SW 1271 (cell line): ENCODE measurements around the gene KIF2C.
"Not testable (repeated sequence)": the region's sequence is repeated elsewhere in the genome, so short reads cannot be mapped to it uniquely, and the experiment has no call there.

Experiments used
- DNase-seq, 2 experiments: peaks; one replicate each; lab custom pipeline; 2025; lab: John Stamatoyannopoulos, UW

Gene KIF2C

GRCh38 chr1:44719318-44719717 is 20.3 kb upstream of the KIF2C start:
- no peak for DNase-seq

DNA sequence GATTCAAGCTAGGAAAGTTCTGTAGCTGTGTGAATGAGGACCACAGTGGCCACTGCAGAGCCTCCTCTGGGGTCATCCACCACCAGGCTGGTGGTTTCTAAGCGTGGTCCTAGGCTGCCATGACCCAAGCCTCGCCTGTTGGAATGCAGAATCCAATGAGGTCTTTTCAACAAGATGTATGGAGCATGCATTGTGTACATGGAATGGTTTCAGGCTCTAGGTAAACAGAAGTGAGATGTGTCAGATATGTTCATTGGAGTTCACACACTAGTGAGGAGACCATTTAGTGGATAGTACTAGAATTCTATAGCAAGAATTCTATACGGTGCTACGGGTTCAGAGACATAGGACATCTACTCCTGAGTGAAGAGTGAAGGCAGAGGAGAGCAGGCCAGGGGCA is 19.4 kb upstream of the KIF2C start:
- no peak for DNase-seq

GRCh38 chr1:44721485-44722361 is 17.9 kb upstream of the KIF2C start:
- no peak for DNase-seq

- DNase-seq: no peak
These were observed 16.6 kb upstream of the KIF2C start for GRCh38 chr1:44723064-44723463.

GRCh38 chr1:44723496-44724295 is 15.9 kb upstream of the KIF2C start:
- DNase-seq: no peak

DNA sequence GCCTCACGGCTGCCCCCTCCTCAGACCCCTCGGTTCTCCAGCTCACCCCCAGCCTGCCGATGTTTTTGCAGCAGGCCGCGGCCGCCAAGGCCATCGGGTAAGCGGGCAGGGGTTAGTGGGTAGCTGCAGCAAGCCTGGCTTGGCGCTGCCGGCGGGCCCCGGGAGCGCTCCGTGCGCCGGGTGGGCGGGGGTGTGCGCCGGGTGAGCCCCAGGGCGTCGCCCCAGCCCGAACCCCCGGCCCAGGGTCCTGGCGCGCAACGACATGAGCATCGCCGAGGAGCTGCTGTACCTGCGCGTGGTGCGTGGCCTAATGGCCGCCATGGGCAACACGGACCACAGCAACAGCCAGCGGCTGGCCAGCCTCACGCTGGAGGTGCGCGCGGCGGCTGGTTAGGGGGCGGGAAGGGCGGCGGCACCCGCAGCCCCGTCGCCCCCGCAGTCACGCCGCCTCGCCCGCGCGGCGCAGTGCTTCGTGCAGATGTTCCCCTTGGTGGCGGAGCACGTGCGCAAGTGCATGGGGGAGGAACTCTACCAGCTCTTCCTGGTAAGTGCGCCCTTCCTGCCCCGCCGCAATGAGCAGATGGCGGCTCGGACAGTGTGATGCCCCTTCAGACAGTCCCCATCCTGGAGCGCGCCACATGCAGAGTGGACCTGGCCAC is 15.2 kb upstream of the KIF2C start:
- no peak for DNase-seq

GRCh38 chr1:44724955-44725698 is 14.5 kb upstream of the KIF2C start:
- no peak for DNase-seq

DNA sequence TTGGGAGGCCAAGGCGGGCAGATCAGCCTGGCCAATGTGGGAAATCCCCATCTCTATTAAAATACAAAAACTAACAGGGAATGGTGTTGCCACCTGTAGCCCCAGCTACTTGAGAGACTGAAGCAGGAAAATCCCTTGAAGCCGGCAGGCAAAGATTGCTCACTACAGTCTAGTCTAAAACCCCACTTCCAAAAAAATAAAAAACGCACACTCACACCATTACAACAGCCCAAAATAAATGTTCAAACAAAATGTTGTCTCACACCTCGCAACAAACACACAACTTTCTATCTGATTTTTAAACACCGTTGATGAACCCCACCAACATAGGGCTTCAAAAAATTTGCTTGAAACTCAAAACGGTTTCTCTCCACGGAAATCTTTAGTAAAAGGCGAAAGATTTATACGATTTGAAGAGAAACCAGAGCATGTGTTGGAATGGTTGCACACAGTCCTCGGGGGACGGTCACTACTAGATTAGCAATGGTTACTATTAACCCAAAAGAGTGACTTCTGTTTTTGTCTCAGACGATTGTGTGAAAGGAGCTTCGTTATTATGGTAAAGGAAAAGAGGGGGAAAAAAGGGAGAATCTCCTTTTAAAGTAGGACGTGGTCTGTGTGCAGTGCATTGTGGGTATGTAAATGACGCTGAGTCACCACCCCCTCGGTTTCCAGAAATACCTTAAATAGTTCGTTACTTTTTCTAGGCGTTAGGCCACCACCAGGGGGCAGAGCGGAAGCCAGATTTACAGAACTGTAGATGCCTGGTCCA is 8.7 kb upstream of the KIF2C start, which contains the start of gene RNU5D-1:
Gene RNU5D-1, minus strand, starts transcription at position 430 of the 772 bp plus-strand sequence.
- peak; percentile 82 to 94 for DNase-seq

- no peak for DNase-seq
These were observed 6.3 kb upstream of the KIF2C start for GRCh38 chr1:44733365-44733764.

DNA sequence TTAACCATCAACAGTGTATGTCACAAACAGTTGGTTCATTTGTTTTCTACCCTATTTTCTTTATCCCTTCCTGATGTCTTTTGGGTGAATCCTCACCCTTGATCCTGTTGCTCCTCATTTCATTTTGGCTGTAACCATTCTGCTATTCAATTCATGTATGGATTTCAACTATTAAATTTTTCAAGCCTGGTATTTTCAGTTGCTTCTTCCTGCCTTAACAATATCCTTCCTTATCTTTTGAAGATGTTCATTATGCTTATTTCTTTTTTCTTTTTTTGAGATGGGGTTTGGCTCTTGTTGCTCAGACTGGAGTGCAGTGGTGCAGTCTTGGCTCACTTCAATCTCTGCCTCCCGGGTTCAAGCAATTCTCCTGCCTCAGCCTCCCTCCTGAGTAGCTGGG is 5.9 kb upstream of the KIF2C start:
- no peak for DNase-seq

DNA sequence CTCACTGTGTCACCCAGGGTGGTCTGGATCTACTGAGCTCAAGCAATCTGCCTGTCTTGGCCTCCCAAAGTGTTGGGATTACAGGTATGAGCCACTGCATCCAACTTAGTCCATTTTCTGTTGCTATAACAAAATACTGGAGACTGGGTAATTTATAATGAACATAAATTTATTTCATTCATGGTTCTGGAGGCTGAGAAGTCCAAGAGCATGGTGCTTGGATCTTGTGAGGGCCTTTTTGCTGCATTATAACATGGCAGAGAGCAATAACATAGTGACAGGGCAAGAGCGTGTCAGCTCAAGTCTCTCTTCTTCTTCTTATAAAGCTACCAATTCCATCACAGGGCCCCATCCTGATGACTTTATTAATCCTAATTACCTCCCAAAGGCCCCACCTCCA is 3.6 kb upstream of the KIF2C start:
- DNase-seq: no peak

DNA sequence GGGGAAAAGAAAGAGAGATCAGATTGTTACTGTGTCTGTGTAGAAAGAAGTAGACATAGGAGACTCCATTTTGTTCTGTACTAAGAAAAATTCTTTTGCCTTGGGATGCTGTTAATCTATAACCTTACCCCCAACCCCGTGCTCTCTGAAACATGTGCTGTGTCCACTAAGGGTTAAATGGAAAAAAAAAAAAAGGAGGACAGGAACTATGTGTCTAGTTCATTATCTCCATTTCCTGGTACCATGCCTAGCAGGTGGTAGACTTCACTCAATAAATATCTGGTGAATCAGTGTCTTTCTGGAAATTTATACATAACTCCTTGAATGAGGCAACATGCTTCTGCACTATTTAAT is 707 bp upstream of the KIF2C start:
- not testable (repeated sequence) for DNase-seq

DNA sequence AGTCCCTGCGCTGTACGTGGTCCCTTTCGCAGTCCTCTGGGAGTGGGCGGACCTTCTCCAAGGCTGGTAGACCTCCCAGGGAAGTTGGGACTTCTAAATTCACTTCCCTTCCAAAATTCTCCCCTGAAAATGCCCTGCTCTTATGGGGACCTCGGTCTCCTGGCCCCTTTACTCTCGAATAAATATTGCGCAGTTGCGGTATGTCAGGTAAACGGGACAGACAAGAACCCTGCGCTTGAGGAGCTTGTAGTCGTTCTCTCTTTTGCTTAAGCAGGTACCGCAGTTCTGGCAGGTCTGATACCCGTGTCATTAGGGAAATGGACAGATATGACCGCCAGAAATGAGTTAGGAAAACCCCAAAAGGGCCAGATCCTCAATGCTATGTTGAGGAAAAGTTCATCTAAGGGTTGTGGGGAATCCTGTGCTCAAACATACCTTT is 561 bp downstream of the KIF2C start:
- no peak for DNase-seq

GRCh38 chr1:44743211-44743610 is 3.6 kb downstream of the KIF2C start:
- no peak for DNase-seq

DNA sequence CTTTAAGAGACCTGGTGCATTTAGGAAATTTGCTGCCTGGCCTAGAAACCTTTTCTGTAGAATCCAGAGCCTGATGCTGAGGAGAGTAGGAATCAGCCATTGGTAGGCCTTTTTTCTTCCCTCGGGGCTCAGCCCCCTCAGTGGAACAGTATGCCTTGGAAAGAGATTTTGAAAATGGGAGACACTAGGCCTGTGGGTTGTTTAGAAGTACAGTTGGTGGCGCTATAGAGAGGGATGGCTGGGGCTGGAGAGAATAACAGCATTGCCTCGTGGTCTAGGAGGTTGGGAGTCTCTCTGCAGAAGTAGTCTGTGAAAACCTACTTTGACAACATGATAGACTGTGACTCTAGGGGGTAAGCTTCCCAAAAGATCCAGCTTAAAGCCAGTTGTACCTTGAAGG is 8.2 kb downstream of the KIF2C start:
- DNase-seq: no peak

DNA sequence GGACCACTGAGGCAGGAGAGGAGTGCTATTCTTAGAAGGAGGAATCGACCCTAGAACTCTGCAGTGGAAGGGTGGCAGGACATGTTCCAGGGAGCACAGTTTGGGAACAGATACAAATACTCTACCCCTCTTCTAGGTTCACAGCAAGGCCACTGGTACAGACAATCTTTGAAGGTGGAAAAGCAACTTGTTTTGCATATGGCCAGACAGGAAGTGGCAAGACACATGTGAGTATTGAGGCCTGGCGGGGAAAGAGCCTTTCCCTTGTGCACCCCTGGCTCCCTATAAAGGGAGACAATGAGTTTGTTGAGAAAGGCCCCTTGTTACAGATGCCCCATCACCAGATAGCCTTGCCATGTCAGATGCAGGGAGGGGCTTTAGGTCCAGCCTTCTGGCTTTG is 17.8 kb downstream of the KIF2C start:
- no peak for DNase-seq

DNA sequence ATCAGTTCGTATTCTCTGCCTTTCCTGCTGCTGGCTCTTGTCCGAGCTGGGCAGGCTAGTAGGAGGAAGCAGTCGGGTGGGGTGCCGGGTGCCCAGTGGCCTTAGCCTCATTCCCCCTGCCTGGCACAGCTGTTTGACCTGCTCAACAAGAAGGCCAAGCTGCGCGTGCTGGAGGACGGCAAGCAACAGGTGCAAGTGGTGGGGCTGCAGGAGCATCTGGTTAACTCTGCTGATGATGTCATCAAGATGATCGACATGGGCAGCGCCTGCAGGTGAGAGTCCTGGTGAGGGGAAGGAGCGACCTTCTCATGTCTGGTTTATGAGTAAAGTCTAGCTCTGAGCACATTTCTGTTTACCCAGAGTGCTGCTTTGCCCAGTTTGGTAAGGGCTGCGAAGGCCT is 19.4 kb downstream of the KIF2C start:
- DNase-seq: no peak

DNA sequence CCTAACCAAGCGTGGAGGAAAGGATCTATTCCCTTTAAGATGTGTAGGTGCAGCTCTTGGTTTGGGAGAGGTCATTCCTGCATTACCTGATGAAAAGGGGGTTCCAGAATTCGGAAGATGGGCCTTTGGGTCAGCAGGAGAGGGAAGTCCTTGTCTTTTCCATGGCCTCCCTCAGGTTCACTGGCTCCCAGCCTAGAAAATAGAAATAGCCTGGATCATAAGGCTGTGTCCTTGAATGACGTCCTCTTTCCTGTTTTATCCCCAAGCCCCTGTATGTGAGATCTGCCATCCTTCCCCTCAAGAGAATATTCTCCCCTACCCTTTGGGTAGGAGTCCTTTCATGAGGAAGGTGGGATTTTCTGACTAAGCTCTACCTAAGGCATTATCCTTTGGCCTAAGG is 21.2 kb downstream of the KIF2C start:
- DNase-seq: no peak

DNA sequence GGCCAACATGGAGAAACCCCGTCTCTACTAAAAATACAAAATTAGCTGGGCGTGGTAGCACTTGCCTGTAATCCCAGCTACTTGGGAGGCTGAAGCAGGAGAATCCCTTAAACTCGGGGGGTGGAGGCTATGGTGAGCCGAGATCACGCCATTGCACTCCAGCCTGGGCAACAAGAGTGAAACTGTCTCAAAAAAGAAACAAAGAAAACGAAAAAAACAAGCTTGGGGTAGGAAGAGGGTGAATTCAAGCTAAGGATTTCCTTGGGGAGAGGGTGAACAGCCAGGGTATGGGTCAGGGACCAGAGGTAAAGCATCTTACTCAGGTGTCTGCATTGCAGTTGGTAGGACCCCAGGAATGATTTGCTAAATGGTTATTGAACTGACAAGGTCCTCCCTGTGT is 26.8 kb downstream of the KIF2C start:
- not testable (repeated sequence) for DNase-seq

DNA sequence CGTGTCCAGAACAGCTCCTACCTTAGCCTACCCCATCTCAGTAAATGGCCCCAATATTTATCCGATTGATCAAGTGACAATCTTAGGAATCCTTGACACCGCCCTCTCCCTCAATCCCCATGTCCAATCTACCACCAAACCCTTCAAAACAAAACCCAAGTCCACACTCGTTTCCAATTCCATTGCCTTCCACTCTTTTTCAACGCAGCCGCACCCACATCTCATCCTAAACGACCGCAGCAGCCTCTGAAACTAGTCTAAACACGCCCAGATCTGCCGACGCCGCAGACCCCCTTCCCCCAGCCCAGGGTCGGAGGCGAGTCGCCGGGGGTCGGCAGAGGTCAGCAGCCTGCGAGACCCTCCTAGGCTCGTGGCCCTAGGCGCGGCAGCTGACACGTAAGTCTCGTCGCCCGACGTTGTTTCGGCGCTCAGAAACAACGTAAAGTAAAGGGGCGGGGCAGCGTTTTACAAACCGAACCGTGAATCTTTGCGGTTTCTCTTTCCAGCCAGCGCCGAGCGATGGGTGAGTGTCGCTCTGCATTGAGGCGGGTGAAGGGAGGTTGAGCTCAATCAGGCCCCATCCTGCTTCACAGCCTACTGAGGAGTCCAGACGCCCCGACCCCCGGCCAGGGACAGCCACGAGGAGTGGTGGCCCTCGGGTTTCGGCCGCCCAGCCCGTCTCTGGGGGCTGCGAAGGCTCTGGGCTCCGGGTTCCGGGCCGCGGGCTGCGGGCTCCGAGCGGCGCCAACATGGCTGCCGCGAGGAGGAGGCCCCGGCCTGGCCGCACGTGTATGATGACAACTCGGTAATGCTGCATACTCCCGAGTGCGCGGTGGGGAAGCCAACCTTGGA is 35.7 kb downstream of the KIF2C start, which contains the start of gene RPS8:
Gene RPS8, plus strand, starts transcription at position 463 of the 852 bp plus-strand sequence. Its CDS starts 57 bp downstream, at position 520.
- peak; percentile 75 to 83 for DNase-seq
